ENCODE measurements around the gene HOXA11. TPM values are rescaled to one million over a fixed set of nuclear protein-coding genes. Genes with fewer than 3 reads are reported as not detected.

Gene HOXA11
- total RNA-seq, 1 donor from 2014 or later: not detected

GRCh38 chr7:27145165-27145913 lies 39.7 kb downstream of the HOXA11 start:
- Histone ChIP-seq H3K4me3 (no peak overlapping the region), H3K27me3 (ENCODE audit: low read depth) (peaks cover 100% of the 10 kb centered on the region), H3K4me1 (peaks cover 49% of the 10 kb centered on the region), H3K27ac (replicated peaks) (no peak overlapping the region), H3K36me3 (no peaks in the 10 kb centered on the region), H3K9me3 (replicated peaks) (no peaks in the 10 kb centered on the region)
- TF ChIP-seq CTCF (IDR thresholded peaks at IDR 0.05; ENCODE audit: borderline replicate concordance): no peak
- intact Hi-C loops (cut with micrococcal nuclease): no loop called here
- no peak for DNase-seq

- TF ChIP-seq CTCF (IDR thresholded peaks at IDR 0.05; ENCODE audit: borderline replicate concordance): no peak
- no peak for DNase-seq
- Histone ChIP-seq H3K4me1 (peaks cover 49% of the 10 kb centered on the region), H3K27ac (replicated peaks) (no peak overlapping the region), H3K9me3 (replicated peaks) (no peaks in the 10 kb centered on the region), H3K36me3 (no peaks in the 10 kb centered on the region), H3K27me3 (ENCODE audit: low read depth) (peaks cover 100% of the 10 kb centered on the region), H3K4me3 (no peak overlapping the region)
- intact Hi-C loops (cut with micrococcal nuclease): no loop called here
These were observed 40.3 kb downstream of the HOXA11 start for GRCh38 chr7:27144781-27145164.

- Histone ChIP-seq H3K36me3 (no peaks in the 10 kb centered on the region), H3K27me3 (ENCODE audit: low read depth) (peaks cover 100% of the 10 kb centered on the region), H3K27ac (replicated peaks) (no peak overlapping the region), H3K4me1 (peaks cover 55% of the 10 kb centered on the region), H3K4me3 (peak overlapping the region; percentile 64), H3K9me3 (replicated peaks) (no peaks in the 10 kb centered on the region)
- TF ChIP-seq CTCF (IDR thresholded peaks at IDR 0.05; ENCODE audit: borderline replicate concordance): no peak
- DNase-seq: no peak
- intact Hi-C loops (cut with micrococcal nuclease): no loop called here
These were observed 40.9 kb downstream of the HOXA11 start for GRCh38 chr7:27143950-27144780.

GRCh38 chr7:27143023-27143949 lies 41.7 kb downstream of the HOXA11 start, which contains the start of gene HOXA5:
HOXA5 (minus strand) TSS chr7:27143681; CDS start chr7:27143607, 74 bp downstream.
- Histone ChIP-seq H3K4me1 (peaks cover 49% of the 10 kb centered on the region), H3K27ac (replicated peaks) (peak within 1 kb of the TSS; percentile 47), H3K9me3 (replicated peaks) (no peaks in the 10 kb centered on the region), H3K4me3 (peak within 1 kb of the TSS; percentile 64), H3K36me3 (no peaks in the 10 kb centered on the region), H3K27me3 (ENCODE audit: low read depth) (peaks cover 100% of the 10 kb centered on the region)
- DNase-seq: no peak
- intact Hi-C loops (cut with micrococcal nuclease): no loop called here
- TF ChIP-seq CTCF (IDR thresholded peaks at IDR 0.05; ENCODE audit: borderline replicate concordance): peak; percentile 53

GRCh38 chr7:27142580-27143022 lies 42.4 kb downstream of the HOXA11 start:
- TF ChIP-seq CTCF (IDR thresholded peaks at IDR 0.05; ENCODE audit: borderline replicate concordance): no peak
- H3K4me1 ChIP-seq: peaks cover 43% of the 10 kb centered on the region
- intact Hi-C loops (cut with micrococcal nuclease): no loop called here
- peak overlapping the region; percentile 47 for H3K27ac ChIP-seq (replicated peaks)
- DNase-seq: no peak
- peak overlapping the region; percentile 64 for H3K4me3 ChIP-seq
- peaks cover 100% of the 10 kb centered on the region for H3K27me3 ChIP-seq (ENCODE audit: low read depth)
- H3K9me3 ChIP-seq (replicated peaks): no peaks in the 10 kb centered on the region
- no peaks in the 10 kb centered on the region for H3K36me3 ChIP-seq

Data from left ventricle myocardium inferior (tissue), 1 donor.